GM19324 (cell line): ENCODE results near the gene PRRG3.
A peak's percentile ranks its signal among the peaks of the same experiment; 100 is the strongest.

Source experiments
- ATAC-seq: cut with Tn5 transposase; IDR thresholded peaks from one replicate; pipeline ENCODE4 v1.9.1; 2021; ENCODE audit warnings: mild to moderate bottlenecking, moderate library complexity; ENCODE audit not compliant: unreplicated experiment, low FRiP score

PRRG3 gene

DNA sequence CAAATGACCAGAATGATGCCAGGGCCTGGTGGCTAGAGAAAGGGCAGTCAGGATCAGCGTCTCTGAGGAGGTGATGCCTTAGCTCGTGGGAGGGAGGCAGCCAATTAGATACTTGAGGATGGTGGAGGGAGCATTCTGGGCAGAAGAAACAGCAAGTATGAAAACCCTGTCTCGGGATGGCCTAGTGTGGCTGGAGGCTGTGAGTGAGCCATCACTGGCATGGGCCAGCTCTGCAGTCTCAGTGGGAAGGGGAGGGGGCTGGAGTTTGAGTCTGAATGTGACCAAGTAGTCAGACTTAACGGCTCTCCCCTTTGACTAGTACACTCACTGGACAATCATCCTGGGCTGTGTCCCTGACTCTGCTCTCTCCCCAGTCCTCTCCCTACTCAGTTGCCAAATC lies 46.3 kb downstream of the PRRG3 start:
- ATAC-seq, result no peak

DNA sequence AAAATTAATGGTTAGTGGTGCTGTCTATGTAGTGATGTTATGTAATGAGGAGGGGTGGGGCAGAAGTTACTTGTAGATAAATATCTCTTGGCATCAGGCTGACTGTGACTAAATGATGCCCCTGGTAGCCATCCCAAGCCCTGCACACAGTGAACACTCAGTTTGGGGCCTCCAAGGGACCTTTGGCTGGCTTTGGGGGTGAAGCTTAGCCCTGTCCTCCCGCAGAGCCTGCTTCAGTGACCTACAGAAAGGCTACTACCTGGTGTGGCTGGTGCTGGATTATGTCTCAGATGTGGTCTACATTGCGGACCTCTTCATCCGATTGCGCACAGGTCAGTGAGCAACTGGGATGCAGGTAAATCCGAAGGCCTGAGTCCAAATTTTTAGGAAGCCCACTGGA lies 47.1 kb downstream of the PRRG3 start:
- ATAC-seq, result no peak

- ATAC-seq, result no peak
These were observed 48.6 kb downstream of the PRRG3 start for GRCh38 chrX:151743651-151744470.

- no peak for ATAC-seq
These were observed 50.4 kb downstream of the PRRG3 start for GRCh38 chrX:151745651-151746050.

DNA sequence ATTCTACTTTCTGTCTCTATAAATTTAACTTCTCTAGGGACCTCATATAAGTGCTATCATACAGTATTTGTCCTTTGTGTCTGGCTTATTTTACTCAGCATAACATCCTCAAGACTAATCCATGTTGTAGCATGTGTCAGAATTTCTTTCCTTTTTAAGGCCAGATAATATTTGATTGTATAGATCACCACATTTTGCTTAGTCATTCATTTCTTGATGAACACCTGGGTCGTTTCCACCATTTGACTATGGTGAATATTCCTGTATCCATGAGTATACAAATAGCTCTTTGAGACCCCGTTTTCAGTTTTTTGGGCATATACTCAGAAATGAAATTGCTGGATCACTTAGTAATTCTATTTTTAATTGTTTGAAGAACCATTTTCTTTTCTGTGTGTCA lies 51.2 kb downstream of the PRRG3 start:
- no peak for ATAC-seq

GRCh38 chrX:151750511-151750910 lies 55.3 kb downstream of the PRRG3 start:
- ATAC-seq, result no peak

DNA sequence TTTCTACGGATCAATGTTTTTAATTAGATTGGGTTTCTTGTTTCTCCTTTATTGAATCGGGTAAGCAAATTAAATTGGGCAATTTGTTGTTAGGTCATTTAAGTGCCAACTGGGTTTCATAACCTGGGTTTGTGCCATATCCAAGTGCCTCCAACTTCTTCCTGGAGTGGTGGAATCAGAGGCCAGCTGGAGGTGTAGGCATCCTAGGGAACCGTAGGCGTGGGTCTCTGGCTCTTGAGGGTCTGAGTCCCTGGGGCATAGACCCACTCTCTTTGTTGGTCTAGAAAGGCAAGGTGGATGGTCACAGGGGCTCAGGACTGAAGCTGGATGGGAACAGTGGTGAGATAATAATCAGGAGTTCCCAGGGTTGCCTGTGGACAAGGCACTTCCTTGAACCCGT lies 57.6 kb downstream of the PRRG3 start:
- ATAC-seq, result no peak

DNA sequence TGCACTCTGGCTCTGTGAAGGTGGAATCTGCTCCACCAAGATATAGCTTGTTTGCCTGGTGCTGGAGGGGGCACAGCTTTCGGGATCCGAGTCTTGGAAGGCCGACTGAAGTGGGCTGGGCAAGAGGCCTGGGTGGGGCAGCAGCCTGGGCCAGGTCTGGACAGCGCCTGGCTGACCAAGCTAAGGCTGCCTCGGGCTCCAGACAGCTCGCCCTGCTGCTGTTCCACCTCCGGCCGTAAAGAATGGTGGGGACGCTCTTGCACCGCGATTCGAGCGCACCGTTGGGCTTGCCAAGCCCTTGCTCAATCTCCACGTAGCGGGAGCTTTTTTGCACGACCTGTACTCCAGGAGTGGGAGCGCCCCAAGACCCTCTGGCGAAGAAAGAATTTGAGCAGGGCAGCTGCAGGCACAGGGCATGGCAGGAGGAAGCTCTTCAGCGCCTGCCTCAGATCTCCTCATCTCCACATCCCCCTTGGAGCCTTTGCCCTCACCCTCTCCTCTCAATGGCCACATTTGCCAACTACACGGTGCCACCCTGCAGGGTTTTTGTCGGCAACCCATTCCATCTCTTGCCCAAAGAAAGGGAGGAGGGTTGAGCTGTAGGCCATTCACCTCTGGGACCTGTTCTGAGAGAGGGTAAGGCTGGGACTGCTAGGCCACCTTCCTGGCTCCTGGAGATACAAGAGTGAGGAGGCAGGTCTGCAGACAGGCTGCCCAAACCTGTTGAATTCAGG lies 58.2 kb downstream of the PRRG3 start:
- ATAC-seq, result peak; percentile 76

DNA sequence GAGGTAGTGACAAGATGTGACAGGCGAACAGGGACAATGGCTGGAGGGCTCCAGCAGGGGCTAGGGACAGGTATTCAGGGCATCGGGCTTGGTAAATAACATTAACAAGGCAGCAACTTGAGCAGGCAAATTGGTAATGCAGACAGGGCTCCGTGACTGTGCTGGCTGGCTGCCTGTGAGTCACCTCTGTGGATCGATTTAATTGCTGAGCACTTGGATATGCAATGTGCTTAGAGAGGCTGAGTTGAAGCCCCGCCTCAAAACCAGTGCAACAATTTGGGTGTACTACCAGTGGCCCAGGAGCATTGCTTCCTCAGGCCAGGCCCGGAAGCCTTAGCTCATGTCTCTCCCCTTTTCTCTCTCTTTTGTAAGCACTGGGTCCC lies 58.8 kb downstream of the PRRG3 start:
- ATAC-seq, result no peak

- no peak for ATAC-seq
These were observed 59.5 kb downstream of the PRRG3 start for GRCh38 chrX:151754641-151755215.
